ENCODE results near the gene NEFH.

DNA sequence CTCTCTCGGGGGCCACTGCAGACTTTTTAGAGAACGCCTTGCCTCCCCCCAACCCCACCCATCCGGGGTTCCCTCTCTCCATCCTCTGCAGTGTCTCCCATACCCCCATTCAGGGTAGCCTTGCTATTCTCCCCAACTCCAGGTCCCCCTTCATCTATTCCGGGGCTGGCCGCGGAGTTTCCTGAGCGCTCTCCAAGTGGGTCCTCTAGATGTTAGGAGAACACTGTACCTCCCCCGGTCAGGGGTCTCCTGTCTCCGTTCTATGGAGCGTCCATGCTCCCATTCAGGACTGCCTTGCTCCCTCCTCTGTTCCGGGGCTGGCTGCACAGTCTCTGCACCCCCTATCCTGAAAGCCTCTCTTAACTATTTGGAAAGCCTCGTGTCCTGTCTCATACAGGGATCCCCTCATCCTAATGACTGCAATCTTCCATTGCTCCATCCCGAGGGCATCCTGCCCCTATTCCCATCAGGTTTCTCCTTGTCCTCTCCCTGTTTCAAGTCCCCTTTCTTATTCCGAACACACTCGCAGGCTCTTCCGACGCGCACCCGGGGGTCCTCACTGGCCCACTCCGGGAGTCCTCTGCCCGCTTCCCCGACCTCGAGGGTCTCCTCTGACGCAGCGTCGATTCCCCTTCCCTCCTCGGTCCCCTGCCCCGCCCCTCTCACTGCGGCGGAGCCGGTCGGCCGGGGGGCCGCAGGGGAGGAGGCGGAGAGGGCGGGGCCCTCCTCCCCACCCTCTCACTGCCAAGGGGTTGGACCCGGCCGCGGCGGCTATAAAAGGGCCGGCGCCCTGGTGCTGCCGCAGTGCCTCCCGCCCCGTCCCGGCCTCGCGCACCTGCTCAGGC lies at the start of gene NEFH:
- TF ChIP-seq, protein P1, sequence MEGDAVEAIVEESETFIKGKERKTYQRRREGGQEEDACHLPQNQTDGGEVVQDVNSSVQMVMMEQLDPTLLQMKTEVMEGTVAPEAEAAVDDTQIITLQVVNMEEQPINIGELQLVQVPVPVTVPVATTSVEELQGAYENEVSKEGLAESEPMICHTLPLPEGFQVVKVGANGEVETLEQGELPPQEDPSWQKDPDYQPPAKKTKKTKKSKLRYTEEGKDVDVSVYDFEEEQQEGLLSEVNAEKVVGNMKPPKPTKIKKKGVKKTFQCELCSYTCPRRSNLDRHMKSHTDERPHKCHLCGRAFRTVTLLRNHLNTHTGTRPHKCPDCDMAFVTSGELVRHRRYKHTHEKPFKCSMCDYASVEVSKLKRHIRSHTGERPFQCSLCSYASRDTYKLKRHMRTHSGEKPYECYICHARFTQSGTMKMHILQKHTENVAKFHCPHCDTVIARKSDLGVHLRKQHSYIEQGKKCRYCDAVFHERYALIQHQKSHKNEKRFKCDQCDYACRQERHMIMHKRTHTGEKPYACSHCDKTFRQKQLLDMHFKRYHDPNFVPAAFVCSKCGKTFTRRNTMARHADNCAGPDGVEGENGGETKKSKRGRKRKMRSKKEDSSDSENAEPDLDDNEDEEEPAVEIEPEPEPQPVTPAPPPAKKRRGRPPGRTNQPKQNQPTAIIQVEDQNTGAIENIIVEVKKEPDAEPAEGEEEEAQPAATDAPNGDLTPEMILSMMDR (IDR thresholded peaks at IDR 0.05): no peak
- TF ChIP-seq RFX5 (IDR thresholded peaks at IDR 0.05; ENCODE audit: low read length) (no peak), EP300 (IDR thresholded peaks at IDR 0.05; ENCODE audit: borderline replicate concordance in 1 of 2, low read depth in 1 of 2, low read length in 1 of 2) (no peak), POLR2AphosphoS5 (IDR thresholded peaks at IDR 0.05; ENCODE audit: low read depth, low read length) (no peak), CHD2 (IDR thresholded peaks at IDR 0.05; ENCODE audit: low read length, partially characterized antibody) (no peak), YY1 (IDR thresholded peaks at IDR 0.05; ENCODE audit: low read depth) (no peak)
- TF ChIP-seq, protein P2, sequence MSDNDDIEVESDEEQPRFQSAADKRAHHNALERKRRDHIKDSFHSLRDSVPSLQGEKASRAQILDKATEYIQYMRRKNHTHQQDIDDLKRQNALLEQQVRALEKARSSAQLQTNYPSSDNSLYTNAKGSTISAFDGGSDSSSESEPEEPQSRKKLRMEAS (IDR thresholded peaks at IDR 0.05; ENCODE audit: low read depth): no peak
